ENCODE measurements around the gene RPUSD1. TPM values are rescaled to one million over a fixed set of nuclear protein-coding genes. Genes with fewer than 3 reads are reported as not detected.

Gene RPUSD1
- total RNA-seq, 1 donor from 2014 or later = 24.3 TPM

GRCh38 chr16:832652-833336 is 44.6 kb upstream of the RPUSD1 start:
- Mint-ChIP-seq H3K9me3 (ENCODE audit: unreplicated experiment) (peaks cover 5% of the 10 kb centered on the region), H3K4me1 (ENCODE audit: unreplicated experiment) (no peaks in the 10 kb centered on the region), H3K27ac (ENCODE audit: unreplicated experiment) (no peak overlapping the region), H3K27me3 (ENCODE audit: unreplicated experiment) (no peaks in the 10 kb centered on the region), H3K36me3 (ENCODE audit: unreplicated experiment) (peaks cover 3% of the 10 kb centered on the region), H3K4me3 (ENCODE audit: unreplicated experiment) (no peak overlapping the region)
- no peak for DNase-seq (ENCODE audit: extremely low spot score, unreplicated experiment)
- TF ChIP-seq CTCF (IDR thresholded peaks at IDR 0.05) = no peak

DNA sequence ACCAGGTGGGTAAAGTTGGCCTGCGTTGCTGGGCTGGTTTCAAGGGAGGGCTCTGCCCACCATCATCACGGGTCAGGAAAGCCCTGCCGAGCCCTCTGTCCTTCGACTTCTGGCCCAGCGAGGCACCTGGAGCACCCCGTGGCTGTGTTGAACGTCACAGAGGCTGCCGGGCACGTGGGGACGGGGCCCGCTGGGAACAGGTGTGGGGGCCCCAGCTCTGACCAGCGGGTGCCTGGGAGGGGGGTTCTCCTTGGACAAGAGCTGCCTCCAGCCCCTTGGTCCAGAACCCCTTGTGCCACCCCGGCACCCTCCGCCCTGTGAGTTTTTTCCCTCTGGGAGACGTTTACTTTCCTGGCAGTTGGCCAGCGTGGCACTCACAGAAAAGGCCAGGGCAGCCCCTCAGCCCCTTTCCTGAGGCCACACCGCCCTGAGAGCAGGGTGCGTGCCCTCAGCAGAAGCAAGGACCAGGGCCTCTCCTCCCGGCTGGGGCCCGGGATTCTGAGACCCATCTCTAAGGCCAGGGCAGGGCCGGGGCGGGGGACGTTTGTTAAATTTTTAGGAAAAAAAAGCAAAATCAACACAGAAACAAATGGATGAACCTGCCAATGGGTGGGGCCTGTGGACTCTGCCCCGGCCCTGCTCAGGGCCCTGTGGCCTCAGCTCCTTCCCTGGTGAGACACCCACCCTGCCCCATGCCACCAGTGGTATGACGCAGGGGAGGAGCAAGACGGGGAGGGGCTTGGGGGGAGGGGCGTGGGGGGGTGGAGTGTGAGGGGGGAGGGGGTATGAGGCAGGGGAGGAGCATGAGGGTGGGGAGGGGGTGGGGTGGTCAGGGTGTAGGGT is 43.6 kb upstream of the RPUSD1 start:
- H3K27me3 Mint-ChIP-seq (ENCODE audit: unreplicated experiment) = no peaks in the 10 kb centered on the region
- H3K9me3 Mint-ChIP-seq (ENCODE audit: unreplicated experiment) = peaks cover 5% of the 10 kb centered on the region

DNA sequence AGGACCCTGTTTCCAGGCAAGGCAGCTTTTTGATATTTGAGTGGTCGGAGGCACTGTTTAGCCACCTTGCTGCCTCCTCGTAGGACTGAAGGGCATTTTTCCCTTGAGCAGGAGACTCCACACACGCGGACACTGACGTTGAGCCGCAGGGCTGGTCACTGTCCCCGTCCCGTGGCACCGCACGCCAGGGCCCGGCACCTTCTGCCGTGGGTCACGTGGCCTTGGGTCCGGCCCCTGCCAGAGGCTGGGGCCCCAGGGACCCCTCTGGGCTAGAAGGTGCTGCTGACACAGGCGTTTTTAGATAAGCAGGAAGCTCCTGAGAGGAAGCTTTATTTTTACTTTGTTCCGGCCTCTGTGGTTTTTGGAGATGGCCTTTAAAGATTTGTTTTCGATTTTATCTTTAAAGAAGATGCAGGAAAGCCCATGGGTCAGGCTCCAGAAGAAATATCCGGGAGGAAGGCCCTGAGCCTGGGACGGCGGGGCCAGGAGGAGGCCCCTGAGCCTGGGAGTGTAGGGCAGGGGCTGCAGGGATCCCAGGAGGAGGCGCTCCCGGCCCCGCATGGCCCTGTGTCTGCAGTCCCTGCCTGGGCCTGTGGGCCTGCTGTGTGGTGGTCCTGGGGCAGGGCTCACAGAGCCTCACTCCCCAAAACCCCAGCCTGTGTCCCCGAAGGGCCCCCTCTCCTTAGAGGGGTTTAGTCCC is 42.8 kb upstream of the RPUSD1 start:
- no peak for TF ChIP-seq CTCF (IDR thresholded peaks at IDR 0.05)
- Mint-ChIP-seq H3K4me1 (ENCODE audit: unreplicated experiment) (no peaks in the 10 kb centered on the region), H3K4me3 (ENCODE audit: unreplicated experiment) (no peak overlapping the region), H3K36me3 (ENCODE audit: unreplicated experiment) (no peaks in the 10 kb centered on the region), H3K27me3 (ENCODE audit: unreplicated experiment) (no peaks in the 10 kb centered on the region), H3K9me3 (ENCODE audit: unreplicated experiment) (no peaks in the 10 kb centered on the region), H3K27ac (ENCODE audit: unreplicated experiment) (no peak overlapping the region)
- no peak for DNase-seq (ENCODE audit: extremely low spot score, unreplicated experiment)

More for the DNA sequence above, 43.6 kb upstream of the RPUSD1 start:
- no peaks in the 10 kb centered on the region for H3K4me1 Mint-ChIP-seq (ENCODE audit: unreplicated experiment)
- DNase-seq (ENCODE audit: extremely low spot score, unreplicated experiment) = no peak
- no peak for TF ChIP-seq CTCF (IDR thresholded peaks at IDR 0.05)
- peaks cover 3% of the 10 kb centered on the region for H3K36me3 Mint-ChIP-seq (ENCODE audit: unreplicated experiment)
- no peak overlapping the region for H3K4me3 Mint-ChIP-seq (ENCODE audit: unreplicated experiment)
- H3K27ac Mint-ChIP-seq (ENCODE audit: unreplicated experiment) = no peak overlapping the region

GRCh38 chr16:830107-830870 is 42.1 kb upstream of the RPUSD1 start:
- TF ChIP-seq CTCF (IDR thresholded peaks at IDR 0.05) = no peak
- no peaks in the 10 kb centered on the region for H3K4me1 Mint-ChIP-seq (ENCODE audit: unreplicated experiment)
- no peak for DNase-seq (ENCODE audit: extremely low spot score, unreplicated experiment)
- H3K27me3 Mint-ChIP-seq (ENCODE audit: unreplicated experiment) = peaks cover 3% of the 10 kb centered on the region
- no peak overlapping the region for H3K27ac Mint-ChIP-seq (ENCODE audit: unreplicated experiment)
- no peaks in the 10 kb centered on the region for H3K9me3 Mint-ChIP-seq (ENCODE audit: unreplicated experiment)
- H3K4me3 Mint-ChIP-seq (ENCODE audit: unreplicated experiment) = no peak overlapping the region
- H3K36me3 Mint-ChIP-seq (ENCODE audit: unreplicated experiment) = no peaks in the 10 kb centered on the region
